Erythroblast (primary cell): Measurements from ENCODE around the gene DBF4B.

Experiments
- DNase-seq, 2 experiments: peaks; one replicate each; lab custom pipeline; 2025; lab: John Stamatoyannopoulos, UW
- GATA1 ChIP-seq: IDR thresholded peaks from 2 replicates; pipeline ENCODE4 v1.6.1; 2011; ENCODE audit warnings: low read depth, mild to moderate bottlenecking, control low read depth, low read length, moderate library complexity
- POLR2A ChIP-seq: IDR thresholded peaks from 2 replicates; pipeline ENCODE4 v1.6.1; 2011; ENCODE audit warnings: mild to moderate bottlenecking, low read length

The DBF4B gene

GRCh38 chr17:44760474-44761308, 52.2 kb downstream of the DBF4B start:
- no peak for DNase-seq
- no peak for TF ChIP-seq GATA1
- no peak for TF ChIP-seq POLR2A

DNA sequence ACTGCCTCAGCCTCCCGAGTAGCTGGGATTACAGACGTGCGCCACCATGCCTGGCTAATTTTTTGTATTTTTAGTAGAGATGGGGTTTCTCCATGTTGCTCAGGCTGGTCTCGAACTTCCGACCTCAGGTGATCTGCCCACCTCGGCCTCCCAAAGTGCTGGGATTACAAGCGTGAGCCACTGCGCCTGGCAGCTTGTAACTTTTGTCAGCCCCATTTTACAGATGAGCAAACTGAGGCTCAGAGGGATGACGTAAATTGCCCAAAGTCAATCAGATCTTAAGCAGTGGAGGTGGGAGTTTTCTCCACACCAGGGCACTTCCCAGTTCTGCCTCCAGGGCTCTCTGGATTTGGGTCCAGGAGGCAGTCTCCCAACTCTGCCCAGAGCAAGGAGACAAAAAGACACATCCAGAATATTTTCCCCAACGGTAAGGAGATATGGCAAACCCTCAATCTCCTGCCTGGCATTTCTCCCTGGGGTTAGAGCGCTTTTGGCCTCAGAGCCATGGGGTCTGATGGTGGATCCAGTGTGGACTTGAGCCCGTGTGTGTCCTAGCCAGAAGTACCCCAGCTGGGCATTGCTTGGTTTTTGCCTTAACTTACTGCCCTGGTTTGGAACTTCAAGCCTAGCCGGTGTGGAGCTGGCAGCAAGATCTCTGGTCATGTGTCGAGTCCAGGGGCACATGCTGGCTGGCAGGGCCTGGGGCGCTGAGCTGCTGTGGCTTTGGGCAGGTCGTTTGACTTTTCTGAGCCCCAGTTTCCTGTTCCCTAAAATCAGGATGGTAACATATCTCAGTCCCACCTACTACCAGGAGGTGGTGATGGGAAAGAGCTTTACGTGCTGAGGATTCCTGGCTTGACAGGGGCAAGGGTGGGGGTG, 53.7 kb downstream of the DBF4B start:
- no peak for DNase-seq
- no peak for TF ChIP-seq GATA1
- TF ChIP-seq POLR2A: no peak

DNA sequence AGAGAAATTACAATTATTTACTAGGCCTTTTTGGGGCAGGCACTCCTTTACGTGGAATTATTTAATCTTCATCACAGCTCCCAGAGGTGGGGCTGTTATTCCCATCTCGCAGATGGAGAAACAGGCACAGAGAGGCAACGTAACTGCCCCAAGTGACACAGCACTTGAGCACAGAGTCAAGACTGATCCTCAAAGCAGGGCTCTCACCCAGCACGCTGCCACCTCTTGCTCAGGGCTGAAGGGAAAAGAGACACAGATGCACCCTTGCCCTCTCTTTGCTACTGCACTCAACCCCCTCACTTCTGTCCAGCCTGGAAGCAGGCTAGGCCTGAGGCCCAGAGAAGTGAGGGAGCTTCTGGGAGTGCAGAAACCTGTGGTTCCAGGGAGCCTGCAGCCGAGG, 54.7 kb downstream of the DBF4B start:
- no peak for TF ChIP-seq GATA1
- no peak for DNase-seq

DNA sequence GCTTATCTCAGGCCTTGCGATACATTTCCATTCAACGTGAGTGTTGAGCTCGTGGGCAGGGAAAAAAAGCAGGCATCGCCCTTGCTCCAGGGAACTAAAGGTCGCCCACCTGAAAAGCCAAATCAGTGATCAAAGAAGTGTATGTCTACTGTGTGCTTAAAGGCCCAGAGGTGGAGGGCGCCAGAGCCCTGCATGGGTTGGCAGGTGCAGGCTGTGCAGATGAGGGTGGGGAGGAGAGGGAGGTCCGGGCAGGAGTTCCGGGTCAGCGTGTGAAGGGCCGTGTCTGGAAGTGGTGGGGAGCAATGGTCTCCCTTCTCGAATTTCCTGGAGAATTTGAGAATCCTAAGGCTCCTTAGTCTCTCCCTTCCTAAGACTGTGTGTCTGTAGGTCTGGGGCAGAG, 57.5 kb downstream of the DBF4B start:
- DNase-seq: no peak
- TF ChIP-seq GATA1 (no peak), POLR2A (no peak)

- TF ChIP-seq POLR2A (no peak), GATA1 (no peak)
- DNase-seq: no peak
Observed at GRCh38 chr17:44766409-44767038, 58.1 kb downstream of the DBF4B start.

DNA sequence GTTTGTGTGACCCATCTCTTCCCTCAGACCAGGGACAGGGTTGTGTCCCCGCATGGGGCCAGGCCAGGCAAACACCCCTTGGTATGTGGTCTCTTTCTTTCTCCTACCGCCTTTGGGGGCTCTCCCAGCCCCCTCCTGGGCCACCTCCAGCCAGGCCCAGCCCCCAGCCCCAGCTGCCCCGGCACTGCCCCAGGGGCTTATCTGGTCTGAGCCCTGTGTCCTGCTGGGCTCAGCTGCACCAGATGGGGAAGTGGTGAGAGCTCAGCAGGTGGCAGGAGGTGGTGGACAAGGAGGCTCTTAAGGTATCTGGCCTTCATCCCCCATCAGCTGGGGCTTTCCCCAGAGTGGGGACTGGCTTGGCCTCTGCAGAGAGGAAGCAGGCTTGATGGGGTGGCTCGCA, 59.0 kb downstream of the DBF4B start:
- no peak for DNase-seq
- TF ChIP-seq GATA1: no peak
- no peak for TF ChIP-seq POLR2A

- no peak for TF ChIP-seq GATA1
- no peak for TF ChIP-seq POLR2A
- no peak for DNase-seq
Observed at GRCh38 chr17:44768505-44769142, 60.2 kb downstream of the DBF4B start.

- TF ChIP-seq GATA1 (no peak), POLR2A (no peak)
- no peak for DNase-seq
Observed at GRCh38 chr17:44769230-44769629, 60.8 kb downstream of the DBF4B start.

DNA sequence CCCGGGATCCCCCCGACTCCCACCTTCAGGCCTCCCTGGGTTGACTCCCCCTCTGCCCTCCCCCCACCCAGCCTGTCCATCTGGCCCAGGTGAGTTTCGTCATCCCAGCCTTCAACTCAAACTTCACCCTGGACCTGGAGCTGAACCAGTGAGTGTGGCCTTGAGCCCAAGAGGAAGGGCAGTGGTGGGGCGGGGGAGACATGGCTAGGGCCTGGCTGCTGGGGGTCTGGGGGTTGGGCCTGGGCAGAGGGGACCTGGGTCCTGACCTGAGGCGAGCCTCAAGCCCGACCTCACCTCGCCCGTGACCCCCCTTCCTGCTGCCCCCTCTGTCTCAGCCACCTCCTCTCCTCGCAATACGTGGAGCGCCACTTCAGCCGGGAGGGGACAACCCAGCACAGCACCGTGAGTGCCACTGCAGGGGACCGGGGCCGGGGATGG, 61.2 kb downstream of the DBF4B start:
- no peak for TF ChIP-seq POLR2A
- no peak for TF ChIP-seq GATA1
- no peak for DNase-seq

- TF ChIP-seq GATA1: no peak
- TF ChIP-seq POLR2A: no peak
- no peak for DNase-seq
Observed at GRCh38 chr17:44770166-44770925, 61.9 kb downstream of the DBF4B start.

DNA sequence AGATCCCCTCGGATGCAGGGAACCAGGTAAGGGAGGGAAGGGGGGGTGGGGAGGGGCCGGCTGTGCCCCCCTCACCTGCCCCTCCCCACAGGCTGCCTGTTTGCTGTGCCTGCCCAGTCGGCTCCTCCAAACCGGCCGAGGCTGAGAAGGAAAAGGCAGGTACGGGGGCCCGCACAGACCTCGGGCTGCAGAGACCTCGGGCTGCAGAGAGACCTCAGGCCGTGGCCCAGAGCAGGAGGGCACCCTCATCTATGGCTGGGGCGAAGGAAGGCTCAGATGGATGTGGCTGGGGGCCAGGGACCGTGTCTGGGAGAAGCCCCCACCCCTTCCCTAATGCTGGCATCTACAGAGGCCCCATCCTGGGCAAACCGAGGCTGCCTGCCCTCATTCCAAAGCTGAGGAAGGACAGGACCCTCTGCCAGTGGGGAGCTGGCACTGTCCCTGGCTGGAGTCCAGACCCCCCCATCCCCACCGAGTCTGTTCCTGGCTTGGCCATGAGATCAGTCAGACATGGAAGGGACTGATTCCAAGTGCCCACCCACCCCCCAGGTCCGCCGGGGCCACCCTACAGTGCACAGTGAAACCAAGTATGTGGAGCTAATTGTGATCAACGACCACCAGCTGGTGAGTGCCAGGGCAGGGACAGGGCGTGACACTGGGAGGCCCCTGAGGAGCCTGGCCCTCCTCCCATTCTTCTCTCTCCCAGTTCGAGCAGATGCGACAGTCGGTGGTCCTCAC, 64.0 kb downstream of the DBF4B start:
- TF ChIP-seq GATA1 (no peak), POLR2A (no peak)
- DNase-seq: no peak

DNA sequence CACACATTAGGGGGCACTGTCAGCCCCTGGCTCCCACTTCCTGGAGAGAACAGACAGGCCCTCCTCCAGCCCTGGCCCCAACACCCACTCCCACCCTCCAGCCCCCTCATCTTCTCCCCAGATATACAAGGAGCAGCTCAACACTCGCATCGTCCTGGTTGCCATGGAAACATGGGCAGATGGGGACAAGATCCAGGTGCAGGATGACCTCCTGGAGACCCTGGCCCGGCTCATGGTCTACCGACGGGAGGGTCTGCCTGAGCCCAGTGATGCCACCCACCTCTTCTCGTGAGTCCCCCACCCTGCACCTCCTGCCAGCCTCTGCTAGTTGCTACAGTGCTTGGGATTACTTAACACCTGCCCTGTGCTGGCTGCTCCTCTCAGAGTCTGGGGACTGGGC, 64.7 kb downstream of the DBF4B start:
- DNase-seq: no peak
- TF ChIP-seq GATA1 (no peak), POLR2A (no peak)
